Stimulated activated CD4-positive, alpha-beta T cell treated with anti-CD3 and anti-CD28 coated beads, Interleukin-12 subunit alpha, Interleukin-12 subunit beta, amount 100 ng/mL, for 4 hours (primary cell): ENCODE measurements around the gene ADNP.

Experiments used
- DNase-seq: peaks from one replicate; pipeline ENCODE4 v3.0.0-alpha.2; 2020

The ADNP gene

DNA sequence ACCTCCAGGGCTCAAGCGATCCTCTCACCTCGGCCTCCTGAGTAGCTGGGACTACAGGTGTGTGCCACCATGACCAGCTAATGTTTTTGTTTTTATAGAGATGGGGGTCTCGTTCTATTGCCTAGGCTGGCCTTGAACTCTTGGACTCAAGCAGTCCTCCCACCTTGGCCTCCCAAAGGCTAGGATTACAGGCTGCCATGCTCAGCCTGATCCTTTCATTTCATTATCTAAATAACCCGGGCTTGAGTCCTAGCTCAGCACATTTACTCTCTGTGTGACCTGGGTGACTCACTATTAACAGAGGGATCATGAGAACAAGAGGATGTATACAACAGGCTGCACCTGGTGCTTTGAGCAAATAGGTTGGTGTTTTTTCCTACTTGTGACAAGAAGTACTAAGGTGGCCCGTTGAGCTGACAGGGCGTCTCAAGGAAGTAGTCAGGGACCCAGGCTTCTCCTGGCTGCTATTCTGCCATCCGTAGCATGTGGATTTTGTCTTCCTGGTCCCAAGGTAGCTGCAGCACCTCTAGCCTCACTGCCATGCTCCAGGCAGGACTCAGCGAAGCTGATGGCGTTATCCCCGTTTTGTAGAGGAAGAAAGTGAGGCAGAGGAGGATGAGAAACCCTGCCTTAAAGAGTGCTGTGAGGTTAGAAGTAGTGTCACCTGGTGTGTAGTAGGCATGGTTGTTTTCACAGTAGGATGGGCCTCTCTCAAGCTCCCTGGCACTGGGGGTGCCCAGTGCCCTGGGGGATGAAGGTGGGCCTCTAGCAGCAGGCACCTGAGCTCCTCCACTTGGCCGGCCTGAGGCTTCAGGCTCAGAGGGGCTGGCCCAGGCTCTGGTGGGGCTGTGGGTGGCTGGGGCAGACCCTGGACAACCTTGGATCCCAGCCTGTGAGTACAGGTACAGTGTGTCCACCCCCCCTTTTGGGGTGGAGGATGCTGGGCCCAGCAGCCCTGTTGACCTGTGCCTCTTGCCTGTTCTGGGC is 62.4 kb downstream of the ADNP start:
- DNase-seq: no peak

DNA sequence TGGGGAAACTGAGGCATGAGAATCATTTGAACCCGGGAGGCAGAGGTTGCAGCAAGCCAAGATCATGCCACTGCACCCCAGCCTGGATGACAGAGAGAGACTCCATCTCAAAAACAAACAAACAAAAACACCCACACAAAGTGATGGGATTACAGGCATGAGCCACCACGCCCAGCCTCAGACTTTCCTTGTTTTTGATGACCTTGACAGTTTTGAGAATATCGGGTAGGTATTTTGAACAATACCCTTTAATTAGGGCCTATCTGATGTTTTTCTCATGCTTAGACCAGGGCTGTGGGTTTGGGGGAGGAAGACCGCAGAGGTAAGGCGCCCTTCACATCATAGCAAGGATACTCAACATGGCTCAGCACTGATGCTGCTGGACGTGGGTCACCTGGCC is 63.4 kb downstream of the ADNP start:
- DNase-seq: no peak

DNA sequence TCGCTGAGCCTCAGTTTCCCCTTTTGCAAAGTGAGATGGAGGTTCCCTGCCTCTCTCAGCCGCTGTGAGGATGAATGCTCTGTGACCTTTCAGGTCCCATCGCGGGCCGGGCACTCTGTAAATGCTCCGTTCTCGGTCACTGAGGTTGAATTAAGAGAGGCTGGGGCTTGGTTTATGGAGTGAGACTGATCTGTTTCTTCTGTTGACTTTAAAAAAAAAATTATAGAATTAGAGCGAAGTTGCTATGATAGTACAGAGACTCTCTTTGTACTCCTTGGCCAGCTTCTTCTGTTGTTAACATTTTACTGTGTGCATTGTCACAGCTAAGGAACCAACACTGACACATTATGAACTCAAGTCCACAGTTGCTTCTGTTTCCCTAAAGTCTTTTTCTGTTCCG is 64.4 kb downstream of the ADNP start:
- no peak for DNase-seq

DNA sequence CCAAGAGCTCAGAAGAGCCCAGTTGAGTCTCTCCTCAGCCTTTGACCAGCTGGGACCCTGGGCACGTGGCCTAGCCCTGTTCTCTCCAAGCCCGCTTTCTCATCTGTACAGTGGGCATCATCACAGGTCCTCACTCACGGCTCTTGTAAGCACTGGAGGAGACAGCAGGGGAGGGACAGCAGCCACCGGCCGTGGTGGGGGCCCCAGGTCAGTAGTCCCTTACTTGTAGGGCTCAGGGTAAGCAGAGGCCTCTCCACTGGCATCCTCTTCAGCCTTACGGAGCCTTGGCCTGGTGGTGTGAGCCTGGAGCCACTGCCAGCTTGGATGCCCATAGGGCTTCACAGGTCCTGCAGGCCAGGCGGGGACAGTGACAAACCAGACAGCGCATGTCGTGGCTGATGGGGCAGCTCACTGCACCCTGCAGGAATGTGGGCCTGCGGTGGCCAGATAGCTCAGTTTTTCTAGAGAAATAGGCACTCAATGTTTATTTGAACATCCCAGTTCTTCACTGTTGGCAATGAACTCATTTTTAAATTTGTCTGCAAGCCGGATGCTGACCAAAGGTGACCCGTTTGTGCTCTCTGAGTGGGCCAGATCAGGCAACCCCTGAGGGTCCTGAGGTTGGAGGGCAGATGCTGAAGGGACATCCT is 65.1 kb downstream of the ADNP start:
- no peak for DNase-seq

DNA sequence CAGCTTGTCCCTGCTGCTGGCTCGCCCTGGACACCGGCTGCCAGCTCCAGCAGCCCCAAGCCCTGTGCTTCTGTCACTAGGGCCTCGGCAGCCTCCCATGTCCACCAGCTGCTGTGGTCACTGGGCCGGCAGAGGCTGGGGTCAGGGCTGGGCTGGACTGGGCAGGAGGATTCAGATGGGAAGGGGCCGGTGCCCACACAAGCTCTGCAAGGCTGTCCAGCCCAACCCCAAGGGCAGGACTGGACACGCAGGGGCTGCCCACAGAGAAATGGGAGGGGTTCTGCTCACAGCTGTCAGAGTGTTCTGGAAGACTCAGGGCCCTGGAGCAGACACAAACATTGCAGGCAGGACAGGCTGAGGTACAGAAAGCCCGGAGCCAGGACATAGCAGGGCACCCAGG is 65.6 kb downstream of the ADNP start:
- no peak for DNase-seq

DNA sequence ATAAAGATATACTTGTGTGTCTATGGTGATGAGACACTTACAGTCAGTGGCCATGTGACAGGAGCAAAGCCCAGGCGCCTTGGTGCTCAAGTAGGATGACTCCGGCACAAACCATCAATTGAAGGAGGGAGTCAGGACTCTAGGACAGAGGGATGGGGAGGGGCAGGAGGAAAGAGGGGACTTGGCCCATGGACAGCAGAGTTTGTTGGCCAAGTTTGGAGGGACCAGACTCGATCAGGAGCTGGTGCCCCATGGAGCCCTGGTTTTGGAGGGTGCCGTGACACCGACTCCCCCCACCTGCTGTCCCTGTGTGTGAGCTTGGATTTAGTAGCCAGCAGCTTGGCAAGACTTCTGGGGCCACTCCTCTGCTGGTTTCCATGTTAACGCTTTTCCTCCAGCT is 66.1 kb downstream of the ADNP start:
- DNase-seq: no peak

DNA sequence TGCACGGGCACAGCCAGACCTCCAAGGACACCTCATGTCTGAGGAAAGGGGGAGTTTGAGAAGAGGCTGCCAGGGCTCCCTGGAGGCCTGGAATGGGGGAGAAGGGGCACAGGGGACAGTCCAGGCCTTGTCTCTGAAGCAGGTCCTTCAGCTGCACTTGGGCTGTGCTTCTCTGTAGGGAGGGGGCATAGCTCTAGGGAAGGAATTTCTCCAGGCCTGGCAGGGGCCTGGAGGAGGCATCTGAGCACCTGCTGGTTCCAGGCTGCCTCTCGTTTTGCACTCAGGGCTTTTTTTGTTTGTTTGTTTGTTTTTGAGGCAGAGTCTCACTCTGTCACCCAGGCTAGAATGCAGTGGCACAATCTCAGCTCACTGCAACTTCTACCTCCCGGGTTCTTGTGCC is 68.7 kb downstream of the ADNP start:
- no peak for DNase-seq

DNA sequence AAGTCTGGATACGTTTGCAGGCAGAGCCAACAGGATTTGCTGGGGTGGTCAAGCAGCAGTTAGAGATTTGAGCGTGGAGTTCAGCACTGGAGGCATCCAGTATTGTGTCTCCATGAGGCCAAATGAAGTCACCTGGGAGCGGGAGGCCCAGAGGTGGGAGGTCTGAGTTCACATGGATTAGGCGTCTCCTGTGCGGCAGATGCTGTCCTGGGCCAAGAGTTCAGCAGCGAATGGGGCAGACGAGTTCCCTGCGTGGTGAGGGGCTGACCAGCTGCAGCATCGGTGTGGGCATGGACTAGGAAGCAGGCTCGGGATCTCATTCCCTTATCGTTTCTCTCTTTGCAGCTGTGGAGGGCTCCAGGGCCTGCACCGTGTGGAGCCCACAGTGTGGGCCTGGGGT is 70.2 kb downstream of the ADNP start:
- no peak for DNase-seq

DNA sequence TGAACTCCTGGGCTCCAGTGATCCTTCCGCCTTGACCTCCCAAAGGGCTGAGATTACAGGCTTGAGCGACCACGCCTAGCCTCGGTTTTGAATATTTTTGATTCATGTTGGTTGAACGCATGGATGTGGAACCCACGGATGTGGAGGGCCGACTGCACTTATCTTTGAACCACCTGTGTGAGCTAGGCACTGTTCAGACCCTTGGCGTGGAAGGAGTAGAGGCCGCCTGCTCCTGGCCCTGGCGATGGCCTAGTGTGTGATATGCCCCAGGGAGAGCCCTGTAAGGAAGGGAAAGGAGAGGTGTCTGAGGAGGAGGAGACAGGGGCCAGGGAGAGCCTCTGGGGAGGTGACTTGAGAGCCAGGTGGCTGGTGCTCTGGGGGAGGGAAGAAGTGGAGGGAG is 72.1 kb downstream of the ADNP start:
- DNase-seq: no peak

DNA sequence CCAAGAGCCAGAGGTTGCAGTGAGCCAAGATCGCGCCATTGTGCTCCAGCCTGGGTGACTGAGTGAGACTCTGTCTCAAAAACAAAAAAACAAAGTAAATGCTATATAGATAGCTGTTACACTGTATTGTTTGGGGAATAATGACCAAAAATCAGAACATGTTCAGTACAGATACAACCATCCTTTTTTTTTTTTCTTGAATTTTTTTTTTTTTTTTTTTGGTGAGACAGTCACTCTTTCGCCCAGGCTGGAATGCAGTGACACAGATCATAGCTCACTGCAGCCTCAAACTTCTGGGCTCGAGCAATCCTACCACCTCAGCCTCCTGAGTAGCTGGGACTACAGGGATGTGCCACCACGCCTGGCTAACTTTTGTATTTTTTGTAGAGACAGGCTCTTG is 72.7 kb downstream of the ADNP start:
- no peak for DNase-seq

DNA sequence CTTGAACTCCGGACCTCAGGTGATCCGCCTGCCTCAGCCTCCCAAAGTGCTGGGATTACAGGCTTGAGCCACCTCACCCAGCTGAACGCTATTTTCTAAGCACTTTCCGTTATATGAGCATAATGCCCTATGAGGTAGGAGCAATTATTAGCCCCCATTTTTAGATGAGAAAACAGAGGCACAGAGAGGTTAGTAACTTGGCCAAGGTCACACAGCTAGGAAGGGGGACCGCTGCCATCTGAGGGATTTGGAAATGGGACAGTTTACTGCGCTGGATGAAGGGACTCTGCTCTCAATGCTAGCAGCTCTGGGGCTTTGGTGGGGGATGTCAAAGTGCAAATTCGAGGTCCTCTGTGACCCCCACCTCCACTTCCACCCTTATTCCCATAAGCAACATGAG is 73.9 kb downstream of the ADNP start:
- no peak for DNase-seq

DNA sequence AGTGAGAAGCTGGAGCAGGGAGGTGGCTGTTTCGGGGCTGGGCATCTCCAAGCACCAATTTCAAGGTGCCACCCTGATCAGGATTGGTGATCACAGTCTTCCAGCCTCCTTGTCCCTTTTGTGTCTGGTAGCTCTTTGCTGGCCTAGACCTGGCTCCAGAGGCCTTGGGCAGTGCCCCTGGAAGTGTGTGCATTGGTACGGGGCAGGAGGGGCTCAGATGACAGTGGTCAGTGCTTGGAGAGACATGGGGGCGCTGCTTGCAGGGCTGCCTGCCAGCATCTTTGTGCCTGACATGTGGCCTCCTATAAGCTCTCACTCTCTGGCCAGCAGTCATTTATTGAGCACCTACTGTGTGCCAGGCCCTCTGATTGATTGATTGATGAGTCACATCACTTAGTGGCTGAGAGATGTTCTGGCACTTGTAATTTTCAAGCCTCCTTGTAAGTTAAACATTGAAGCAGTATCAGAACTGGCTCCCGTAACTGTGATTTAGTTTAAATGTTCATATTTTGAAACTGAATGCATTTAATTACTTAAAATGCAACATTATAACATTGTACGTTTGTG is 74.7 kb downstream of the ADNP start:
- DNase-seq: no peak

DNA sequence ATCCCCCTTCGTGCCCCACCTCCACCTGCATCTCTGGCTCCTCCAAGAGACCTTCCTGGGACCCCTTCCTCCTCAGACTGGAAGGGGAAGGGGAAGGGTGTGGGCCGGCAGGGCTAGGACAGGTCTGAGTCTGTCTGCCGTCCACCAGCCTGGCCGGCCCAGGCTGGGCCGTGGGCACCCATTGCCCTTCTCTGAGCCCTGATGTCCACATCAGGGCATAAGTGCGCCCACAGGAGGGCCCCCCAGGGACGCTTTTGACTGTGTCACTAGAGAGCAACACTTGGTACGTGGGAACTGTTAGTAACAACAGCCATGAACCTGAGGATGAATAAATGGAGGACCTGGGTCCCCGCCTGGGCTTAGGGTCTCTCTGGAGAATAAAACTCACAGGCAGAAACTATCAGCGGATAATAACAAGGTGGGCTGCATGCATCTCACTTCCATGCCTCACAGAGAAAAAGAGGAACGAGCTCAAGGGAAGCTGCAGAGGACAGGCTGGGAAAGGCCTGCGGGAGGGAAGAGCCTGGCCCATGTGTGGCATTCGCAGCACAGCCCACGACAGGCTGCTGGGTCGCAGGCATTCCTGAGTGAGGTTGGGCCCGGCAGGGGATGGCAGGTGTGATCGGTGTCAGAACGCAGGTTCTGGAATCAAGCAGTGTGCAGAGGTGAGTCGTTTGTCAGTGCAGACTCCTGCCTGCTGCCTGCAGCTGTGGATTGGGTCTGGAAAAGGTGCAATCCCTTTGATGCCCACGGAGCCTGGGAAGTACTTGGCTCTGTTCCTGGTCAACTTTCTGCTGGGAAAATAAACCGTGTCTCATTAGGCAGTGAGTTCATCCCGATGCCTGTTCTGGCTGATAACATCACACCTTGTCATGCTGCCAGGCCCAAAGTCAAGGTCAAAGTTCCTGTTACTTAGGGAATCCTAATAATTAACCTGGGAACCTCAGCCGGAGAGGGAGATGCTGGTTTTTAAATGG is 75.5 kb downstream of the ADNP start:
- DNase-seq: no peak

DNA sequence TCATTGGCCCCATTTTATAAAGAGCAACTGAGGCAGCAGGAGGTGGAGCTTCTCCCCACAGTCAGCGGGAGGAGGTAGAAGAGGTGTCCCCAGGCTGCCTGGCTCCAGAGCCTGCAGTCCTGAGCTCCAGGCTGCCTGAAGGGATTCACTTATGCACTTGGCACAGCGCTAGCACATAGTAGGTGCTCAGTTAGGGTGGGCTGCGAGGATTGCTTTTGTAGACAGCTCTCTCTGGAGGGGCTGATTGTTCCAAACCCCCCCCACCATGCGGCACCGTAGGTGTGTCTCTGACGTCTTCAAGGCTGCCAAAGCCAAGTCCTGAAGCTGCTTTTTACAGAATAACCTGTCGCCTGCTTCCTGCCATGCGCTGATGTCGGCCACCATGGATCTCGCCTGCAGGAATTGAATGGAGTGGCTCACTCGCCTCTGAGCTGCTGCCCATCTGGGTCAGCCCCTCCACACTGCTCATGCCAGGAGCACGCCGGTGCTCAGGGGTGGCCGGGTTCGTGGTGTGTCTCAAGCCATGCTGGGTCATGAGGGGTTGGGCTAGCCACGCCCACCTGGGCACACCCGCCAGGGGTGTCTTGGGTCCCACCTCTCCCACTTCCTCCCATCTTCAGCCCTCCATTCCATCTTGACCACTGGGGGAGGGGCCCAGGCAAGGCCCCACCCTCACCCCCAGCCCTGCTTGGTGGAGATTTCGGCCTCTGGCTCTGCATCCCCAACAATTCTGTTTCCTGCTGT is 76.6 kb downstream of the ADNP start:
- DNase-seq: no peak

DNA sequence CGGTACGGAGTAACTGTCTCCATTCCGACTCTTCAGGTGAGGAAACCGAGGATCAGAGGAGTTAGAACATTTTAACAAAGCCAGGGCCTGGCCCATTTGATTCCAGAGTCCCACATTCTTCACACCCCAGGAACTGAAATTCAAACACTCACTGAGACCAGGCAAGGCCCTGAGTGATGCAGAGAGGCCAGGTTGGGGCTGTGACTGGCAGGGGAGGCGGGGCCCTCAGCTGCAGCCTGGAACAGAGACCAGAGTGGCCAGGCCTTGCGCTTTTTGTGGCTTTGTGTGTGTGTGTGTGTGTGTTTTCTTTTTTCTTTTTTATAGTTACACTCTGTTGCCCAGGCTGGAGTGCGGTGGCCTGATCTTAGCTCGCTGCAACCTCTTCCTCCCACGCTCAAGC is 79.2 kb downstream of the ADNP start:
- DNase-seq: no peak

DNA sequence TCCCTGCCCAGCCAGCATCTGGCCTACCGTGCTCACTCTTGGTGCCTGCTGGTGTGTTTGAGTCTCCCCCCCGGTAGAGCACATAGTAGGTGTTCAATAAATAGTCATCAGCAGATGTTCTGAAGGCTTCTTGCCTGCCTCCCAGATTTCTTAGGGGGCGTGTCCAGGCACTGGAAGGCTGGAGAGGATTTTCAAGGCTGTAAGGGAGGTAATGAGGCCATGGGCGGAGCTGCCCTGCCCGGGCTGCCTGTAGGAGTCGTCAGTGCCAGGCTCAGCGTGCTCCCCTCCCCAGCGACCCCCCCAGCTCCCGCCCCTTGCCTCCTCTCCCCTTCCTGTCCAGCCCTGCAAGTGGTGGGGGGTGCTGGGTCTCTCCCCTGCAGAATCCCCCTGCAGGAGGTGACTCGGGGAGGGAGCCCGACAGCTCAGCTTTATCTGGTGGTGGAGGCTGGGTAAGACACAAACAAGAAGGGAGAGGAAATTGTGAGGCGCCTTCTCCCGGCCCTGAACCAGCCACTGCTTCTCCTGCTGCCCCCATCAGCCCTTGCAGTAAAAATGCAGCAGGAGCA is 80.4 kb downstream of the ADNP start:
- no peak for DNase-seq

DNA sequence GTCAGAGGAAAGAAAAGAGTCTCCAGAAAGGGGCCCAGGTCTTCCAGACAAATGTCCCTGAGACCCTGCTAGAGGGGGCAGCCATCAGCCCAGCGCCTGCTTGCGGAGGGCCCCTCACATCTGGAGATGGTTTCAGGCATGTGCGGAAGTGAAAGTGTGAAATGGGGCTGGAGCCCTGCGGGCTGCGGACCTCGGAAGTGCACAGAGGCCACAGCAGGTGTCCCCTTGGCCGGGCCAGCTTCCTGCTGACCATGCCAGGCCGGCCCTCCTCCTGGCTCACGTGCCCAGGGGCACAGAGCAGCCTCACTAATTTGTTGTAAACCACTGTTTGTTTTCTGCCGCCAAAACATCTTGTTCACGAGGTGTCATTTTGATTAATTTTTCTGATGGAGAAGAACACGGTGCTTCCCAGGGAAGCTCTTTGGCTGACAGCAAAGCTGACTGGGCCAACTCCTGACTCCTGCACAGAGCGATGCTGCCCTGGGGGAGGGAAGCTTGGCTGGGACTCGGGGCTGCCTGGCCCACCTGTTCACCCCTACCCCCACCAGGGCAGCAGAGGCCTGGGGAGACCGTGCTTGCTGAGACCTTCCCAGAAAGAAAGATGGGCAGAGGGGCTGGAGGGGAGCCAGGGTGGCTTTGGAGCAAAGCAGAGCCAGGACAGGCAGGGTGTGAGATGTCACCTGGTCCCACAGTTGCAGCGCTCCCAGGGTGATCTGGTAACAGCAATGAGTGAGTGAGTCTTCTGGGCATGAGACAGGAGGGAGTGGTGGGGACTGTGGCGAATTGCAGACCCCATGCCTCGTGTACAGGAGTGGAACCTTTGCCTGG is 82.2 kb downstream of the ADNP start:
- no peak for DNase-seq

DNA sequence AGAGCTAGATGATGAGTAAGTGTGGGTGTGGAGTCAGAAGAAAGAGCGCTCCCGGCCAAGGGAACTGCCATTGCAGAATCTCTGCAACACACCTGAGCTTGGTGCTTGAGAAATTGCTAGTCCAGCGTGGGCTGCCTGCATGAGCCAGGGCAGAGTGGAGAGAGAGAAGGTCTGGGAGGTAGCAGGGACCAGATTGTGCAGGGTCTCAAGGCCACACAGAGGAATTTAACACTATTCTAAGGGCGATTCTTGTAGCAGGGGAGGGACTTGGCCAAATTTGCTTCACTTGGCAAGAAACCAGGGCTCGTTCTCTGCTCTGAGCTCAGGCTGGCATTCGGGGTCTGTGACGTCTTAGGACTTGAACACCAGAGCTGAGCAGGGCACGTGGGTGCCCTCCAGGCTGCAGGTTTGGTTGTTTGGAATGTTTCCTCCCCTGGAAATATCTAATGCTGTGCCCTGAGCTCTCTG is 82.9 kb downstream of the ADNP start:
- DNase-seq: no peak

DNA sequence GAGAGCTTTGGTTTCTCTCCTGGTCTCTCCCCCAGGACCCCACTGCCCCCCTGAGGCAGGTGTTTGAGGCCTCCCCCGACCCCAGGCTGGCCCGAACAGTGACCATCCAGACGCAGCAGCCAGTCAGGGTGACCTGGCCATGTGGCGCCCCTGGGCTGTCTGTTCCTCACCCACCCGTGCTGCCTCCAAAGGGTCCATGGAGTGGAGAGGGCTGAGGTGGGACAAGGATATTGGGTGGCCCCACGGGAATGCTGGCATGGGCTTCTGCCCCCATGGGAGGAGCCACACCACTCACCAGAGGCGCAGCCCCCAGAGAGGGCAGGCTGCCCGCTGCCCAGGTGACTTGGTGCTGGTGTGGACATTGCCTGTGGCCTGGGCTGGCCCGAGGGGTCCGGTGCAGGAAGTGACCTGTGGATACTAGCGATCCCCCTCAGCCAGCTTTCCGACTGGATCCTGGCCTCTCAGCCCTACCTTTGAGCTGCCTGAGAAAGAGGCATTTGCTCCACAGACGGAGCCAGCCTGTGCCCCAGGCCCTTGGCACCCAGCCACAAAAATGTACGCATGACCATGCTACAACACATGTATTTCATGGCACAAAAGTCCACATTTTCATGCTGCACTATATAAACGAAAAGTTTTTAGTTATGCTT is 85.5 kb downstream of the ADNP start:
- DNase-seq: no peak

DNA sequence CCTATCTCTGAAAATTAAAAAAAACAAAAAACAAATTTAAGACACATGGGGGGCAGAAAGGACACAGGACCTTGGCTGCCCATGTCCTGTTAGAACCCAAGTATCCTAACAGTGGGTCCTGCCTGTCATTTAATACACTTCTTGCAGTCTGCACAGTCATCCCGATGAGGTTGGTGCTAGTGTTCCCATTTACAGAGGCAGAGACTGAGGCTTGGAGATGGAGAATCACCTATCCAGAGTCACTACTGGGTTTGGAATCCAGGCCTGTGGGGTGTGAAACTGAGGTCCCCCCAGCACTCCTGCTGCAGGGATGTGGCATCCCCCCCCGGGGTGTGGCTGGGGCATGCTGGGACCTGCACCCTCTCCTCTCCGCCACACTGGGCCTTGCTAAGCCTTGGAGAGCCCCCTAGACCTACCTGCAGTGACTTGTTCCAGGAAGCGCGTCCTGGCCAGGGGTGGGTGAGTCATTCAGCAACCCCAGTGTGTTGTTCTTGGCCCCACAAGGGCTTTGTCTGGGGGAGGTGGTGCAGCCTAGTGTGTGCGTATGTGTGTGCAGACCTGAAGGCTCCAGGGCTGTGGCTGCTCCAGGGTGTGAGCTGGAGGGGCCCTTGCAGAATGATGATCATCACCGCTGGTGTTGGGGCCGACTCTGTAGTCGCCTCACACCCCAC is 86.7 kb downstream of the ADNP start:
- DNase-seq: peak; percentile 6
